ENCODE data around the gene KCNIP1.

Gene KCNIP1

DNA sequence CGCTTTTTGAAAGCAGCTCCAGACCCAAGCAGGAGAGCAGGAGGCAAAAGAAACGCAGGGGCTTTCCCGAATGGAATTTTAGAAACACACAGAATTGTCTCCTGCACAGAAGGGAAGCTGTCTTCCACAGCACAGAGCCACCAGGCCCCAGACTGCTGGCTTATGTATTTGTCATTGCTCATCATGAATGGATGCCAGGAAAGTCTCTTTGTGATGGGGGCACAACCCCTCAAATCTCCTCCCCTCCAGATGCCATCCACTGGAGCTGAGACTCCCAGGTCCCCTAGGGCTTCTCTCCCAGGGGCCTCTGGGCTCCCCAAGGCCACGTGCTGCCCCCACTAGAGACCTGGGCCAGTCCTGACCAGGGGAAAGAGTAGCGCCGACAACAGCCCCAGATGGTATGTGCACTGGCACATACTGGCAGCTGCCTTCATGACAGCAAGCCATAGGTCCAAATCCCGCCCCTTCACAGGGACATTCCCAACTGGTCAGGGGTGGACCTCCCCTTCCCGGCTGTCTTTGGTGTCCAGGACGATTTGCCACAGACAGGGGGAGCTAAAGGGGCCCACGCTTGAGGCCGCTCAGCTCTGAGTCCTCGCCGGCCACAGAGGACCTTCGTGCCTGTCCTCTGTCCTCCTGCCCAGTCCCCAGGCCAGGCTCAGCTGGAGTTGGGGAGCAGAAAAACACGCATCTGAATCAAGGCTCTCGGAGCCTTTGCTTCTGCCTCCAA, 127.8 kb downstream of the KCNIP1 start:
- DNase-seq: no peak

DNA sequence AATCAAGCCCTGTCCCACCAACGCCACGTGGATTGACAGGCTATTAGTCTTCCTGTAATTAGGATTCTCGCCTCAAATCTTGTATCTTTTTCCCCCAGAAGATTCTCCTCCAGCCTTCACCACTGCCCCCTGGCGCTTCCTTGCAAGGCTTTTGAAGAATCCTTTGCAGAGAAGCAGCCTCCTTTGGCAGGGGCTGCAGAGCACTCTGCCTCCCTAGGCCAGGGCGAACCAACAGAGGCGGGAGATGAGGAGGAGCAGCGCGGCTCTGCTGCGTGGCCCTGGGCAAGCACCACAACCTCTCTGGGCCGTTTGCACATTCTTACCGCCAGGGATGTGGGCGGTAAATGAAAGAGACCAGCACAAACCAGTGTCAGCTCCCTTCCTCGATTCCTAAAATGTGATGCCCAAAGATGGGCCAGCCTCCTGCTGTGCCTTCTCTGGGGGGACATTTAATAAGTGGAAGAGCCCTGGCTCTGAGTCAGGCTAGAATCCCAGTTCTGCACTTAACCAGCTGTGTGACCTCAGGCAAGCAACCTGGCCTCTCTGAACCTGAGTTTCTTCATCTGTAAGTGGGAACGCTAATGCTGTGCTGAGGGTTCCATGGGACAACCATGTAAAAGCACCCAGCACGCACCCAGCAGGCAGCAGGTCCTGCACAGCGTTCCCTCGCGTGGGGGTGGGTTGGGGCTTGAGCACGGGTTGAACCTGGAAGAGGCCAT, 128.6 kb downstream of the KCNIP1 start:
- DNase-seq: no peak

GRCh38 chr5:170632985-170633234, 129.1 kb downstream of the KCNIP1 start:
- no peak for DNase-seq

GRCh38 chr5:170633235-170634081, 129.6 kb downstream of the KCNIP1 start:
- no peak for DNase-seq

GRCh38 chr5:170634256-170634990, 130.6 kb downstream of the KCNIP1 start:
- DNase-seq: no peak

- DNase-seq: no peak
Observed at GRCh38 chr5:170635706-170636105, 131.9 kb downstream of the KCNIP1 start.

- DNase-seq: no peak
Observed at GRCh38 chr5:170636206-170636605, 132.4 kb downstream of the KCNIP1 start.

DNA sequence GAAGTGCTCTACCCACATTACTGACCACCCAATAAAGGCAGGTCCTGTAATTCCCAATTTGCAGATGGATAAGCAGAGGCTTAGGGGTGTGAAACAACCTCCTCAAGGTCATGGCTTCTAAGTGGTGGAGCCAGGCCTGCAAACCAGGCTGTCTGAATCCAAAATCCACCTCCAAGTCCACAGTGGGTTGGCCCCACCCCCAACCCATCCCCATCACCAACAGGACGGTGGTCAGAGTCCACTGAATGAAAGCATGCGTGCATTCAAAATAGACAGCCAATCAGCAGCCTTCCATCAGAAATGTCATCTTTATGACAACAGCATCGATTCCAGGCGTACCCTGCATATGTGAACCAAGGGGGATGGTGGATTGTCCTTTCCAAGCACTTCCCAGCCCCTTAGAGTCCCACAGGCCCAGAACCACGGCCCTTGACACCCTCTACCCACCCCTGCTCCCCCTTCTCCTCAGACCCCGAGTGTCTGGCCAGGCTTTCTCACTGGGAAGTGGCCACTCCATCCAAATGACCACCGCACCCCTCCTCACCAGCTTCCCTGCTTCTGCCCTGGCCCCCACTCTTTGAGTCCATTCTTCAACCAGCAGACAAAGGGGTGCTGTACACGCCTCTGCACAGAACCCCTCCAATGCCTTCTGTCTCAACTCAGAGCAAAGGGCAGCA, 133.1 kb downstream of the KCNIP1 start:
- DNase-seq: no peak

DNA sequence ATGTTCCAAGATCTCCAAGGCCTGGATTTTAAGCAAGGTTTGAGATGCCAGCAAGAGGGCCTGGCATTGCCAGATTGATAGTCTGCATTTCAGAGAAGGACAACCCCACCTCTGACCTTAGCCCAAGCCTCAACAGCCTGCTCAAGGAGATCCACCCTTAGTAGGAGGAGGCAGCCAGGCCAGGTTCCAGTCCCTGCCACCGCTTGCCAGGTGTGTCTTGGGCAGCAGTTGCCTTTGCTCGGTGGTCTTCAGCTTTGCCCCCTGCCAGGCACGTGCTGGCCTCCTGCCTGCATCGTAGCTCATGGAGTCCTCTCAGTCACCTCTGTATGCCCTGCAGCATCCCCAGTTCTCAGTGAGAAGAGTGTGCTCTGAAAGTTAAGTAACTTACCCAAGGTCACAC, 134.2 kb downstream of the KCNIP1 start:
- no peak for DNase-seq

DNA sequence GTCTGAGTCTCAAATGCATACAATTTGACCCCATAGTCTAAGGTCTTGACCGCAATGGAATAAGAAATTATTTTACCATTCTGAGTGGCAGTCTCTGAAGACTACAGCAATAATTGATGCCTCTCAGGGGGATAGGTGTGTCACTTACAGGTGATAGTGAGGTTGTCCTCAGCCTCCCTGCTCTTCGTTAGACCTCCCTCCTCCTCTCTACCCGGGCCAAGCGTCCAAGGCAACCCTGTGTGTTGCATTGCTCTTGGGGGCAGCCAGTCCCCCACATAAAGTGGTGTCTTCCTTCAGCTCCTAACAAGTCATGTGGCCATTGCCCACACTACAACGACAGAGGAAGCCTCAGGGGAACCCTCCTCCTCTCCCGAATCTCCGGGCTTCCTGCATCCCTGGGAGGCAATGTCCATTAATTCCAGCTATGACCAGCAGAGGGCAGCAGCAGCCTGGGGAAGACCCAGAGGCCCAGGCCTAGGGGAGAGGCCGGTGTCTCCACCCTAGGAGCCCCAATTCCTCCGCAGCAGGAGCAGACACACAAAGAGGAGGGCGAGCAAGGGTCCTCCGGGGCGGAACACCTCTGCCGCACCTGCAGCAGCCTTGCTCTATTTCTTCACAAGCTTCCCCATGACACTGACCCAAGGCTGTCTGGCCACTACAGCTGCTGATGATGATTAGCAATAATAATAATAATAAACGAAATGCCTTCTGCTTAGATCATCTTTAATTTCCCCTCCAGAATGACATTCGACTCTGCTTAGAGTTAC, 134.8 kb downstream of the KCNIP1 start:
- peak; percentile 20 for DNase-seq

DNA sequence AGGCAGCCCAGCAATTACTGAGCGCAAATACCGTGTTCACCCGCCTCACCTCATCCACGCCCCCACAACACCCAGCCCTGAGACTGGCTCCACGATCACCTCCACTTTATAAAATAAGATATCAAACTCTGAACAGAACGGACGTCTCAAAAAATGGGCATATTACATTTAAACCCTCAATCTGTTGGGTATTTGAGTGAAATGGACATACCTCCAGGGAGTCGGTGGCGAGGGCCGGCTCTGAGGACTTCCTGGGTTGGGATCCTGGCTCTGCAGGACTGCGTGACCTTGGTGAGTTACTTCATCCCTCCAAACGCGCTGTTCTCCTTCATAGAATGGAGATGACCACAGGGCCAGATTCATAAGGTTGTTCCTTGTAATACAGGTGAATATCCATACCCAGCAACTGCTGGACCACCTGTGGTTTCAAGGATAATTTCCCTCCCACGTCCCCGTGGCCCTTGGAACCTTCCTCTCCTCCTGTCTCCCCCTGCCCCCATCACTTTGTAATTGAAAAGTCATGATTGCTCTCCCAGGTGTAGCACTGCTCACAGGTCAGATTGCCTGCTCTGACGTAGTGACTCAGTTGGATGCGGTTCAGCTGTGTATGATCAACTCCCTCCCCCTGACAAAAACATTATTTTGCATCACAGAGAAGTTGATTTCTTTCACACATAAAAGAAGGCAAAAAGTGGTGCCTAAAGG, 135.6 kb downstream of the KCNIP1 start:
- DNase-seq: no peak

- no peak for DNase-seq
Observed at GRCh38 chr5:170640731-170641588, 137.1 kb downstream of the KCNIP1 start.

DNA sequence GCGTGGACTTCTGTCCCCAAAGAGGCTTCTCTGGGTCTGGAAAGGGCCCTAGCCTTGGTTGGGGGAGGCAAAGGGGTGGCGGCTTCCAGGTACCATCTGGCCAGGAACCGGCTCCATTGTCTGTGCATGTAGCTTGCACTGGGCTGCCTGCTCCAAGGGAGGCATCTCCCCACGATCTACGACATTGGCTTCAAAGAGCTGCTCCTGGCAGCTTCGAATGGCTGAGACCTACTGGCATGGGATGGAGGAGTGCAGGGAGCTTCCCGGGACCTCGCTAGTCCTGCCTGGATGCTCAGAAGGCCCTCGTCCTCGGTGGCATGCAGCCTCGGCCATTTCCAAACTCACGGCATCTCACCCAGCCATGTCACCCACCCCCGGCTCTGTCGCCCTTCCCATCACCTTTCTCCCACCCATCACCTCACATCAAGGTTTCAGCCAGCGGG, 137.8 kb downstream of the KCNIP1 start:
- DNase-seq: no peak

DNA sequence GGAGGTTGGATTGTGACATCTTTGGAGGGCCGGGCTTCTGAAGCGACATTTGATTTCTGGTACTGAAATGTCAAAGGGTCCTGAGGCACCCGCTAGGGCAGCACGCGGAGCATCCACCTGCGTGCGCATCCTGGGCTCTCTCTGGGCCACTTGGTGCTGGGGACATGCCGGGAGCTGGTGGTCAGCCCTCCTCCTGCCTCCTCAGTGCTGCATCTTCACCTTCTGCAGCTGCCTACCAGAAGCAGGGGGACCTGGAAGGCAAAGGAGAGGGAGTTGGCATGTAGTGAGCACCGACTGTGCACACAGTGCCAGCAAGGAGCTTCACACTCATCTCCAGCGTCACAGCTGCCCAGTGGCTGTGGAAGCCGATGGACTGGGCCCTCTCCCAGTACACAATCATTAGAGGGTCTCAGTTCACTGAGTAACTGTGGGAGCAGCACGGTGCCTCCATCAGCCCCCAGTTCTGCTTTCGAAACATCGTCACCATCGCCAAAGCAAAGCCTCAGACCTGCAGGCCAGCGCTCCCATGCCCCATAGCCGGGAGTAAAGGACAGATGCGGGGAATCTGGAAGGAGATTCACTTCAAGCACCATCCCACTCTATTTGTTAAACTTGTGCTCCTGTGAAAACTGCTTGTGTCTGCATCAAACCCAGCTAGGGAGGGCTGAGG, 138.4 kb downstream of the KCNIP1 start:
- no peak for DNase-seq

GRCh38 chr5:170642776-170643436, 139.1 kb downstream of the KCNIP1 start:
- no peak for DNase-seq

DNA sequence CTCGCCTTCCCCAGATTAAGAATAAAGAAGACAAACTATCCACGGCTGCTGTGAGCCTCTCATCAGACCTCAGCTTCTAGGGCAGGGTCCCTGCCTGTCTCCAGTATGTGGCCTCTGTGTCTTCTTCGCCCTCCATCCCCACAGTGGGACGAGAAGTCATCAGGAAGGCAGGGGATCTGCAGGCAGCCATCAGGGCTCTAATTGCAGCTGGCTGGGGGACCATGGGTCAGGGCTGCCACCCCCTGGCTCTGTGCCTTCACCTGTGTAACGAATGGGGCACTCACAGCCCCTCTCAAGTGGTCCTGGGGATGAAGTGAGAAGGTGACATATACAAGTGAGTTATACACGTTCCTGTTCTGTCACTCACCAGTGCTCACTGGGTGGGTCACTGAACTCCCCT, 139.8 kb downstream of the KCNIP1 start:
- DNase-seq: no peak

- DNase-seq: no peak
Observed at GRCh38 chr5:170644501-170644900, 140.7 kb downstream of the KCNIP1 start.

DNA sequence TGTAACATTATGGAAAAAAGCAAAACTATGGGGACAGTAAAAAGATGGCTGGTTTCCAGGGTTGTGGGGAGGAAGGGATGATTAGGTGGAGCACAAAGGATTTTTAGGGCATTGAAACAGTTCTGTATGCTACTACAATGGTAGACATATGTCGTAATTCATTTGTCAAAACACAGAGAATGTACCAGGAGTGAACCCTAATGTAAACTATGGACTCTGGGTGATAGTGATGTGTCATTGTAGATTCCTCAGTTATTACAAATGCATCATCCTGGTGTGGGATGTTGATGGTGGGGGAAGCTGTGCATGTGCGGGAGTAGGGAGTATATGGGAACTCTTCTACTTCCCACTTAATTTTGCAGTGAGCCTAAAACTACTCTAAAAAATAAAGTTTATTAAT, 144.7 kb downstream of the KCNIP1 start:
- no peak for DNase-seq

DNA sequence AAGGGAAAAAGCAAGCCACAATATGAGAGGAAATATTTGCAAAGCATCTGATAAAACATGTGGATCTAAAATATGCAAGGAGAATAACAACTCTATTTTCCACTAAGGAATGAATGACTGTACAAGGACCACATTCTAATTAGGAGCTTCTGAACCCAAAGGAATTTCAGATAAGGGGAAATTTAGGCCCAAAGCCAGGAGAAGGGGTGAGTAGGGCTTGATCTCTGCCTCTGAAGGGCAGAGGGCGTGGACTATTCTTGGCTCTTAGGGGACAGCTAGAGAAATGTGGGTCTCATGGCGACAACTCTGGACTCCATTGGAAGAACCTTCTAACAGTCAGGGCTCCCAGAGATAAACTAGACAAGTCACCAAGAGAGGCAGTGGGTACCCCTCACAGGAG, 147.0 kb downstream of the KCNIP1 start:
- DNase-seq: no peak
